HepG2 (cell line): ENCODE results near the gene ZNF524. TPM values are rescaled to one million over a fixed set of nuclear protein-coding genes. Genes with fewer than 3 reads are reported as not detected.
A peak's percentile ranks its signal among the peaks of the same experiment; 100 is the strongest.

Experiments
- EED ChIP-seq: sonication (generic); formaldehyde crosslinking; IDR thresholded peaks from 2 replicates; pipeline ENCODE4 v1.5.0; 2020; ENCODE audit warnings: mild to moderate bottlenecking, missing genetic modification reagents
- FIP1L1 ChIP-seq: fragments of 200-400 bp; formaldehyde crosslinking; IDR thresholded peaks from 2 replicates; pipeline ENCODE4 v1.6.1; 2018; ENCODE audit warnings: low read depth, mild to moderate bottlenecking, low read length, moderate library complexity, borderline replicate concordance; ENCODE audit not compliant: insufficient read depth
- MAX ChIP-seq: IDR thresholded peaks from 2 replicates; pipeline ENCODE4 v1.6.1; 2012; ENCODE audit warnings: inconsistent platforms
- RFX3 ChIP-seq: IDR thresholded peaks from 2 replicates; pipeline ENCODE4 v1.6.1; 2016; ENCODE audit warnings: missing biosample characterization, missing genetic modification reagents
- ZHX2 ChIP-seq, 2 experiments: sonication (generic) in 1 of 2; formaldehyde crosslinking in 1 of 2; IDR thresholded peaks; 2 replicates each; pipeline versions ENCODE4 v1.6.1 to v1.9.0; 2014 to 2022; ENCODE audit warnings: antibody characterized with exemption in 1 of 2, borderline replicate concordance in 1 of 2, inconsistent platforms in 1 of 2, low read depth in 1 of 2, missing genetic modification reagents in 1 of 2
- ZNF318 ChIP-seq: sonication (generic); formaldehyde crosslinking; IDR thresholded peaks from 2 replicates; pipeline ENCODE4 v1.4.0; 2020; ENCODE audit warnings: mild to moderate bottlenecking, missing genetic modification reagents
- ZNF570 ChIP-seq: sonication (generic); formaldehyde crosslinking; IDR thresholded peaks from 2 replicates; pipeline ENCODE4 v1.4.0; 2020; ENCODE audit warnings: mild to moderate bottlenecking, missing genetic modification reagents, borderline replicate concordance
- ZNF687 ChIP-seq: sonication (generic); formaldehyde crosslinking; IDR thresholded peaks from 2 replicates; pipeline ENCODE4 v1.5.1; 2020; ENCODE audit warnings: mild to moderate bottlenecking, missing genetic modification reagents, moderate library complexity
- polyA plus RNA-seq, 8 experiments: library from polyadenylated mRNA; depleted of rRNA in 3 of 8; stranded (reverse) in 7 of 8; unstranded in 1 of 8; fragments of >200 nt; fragmentation: Illumina TruSeq in 4 of 8; extraction: Trizol in 4 of 8; gene quantifications; 2 replicates each; pipeline versions ENCODE4 v1.2.1 to v1.2.3, GENCODE V29; 2011 to 2016; ENCODE audit warnings: low read depth in 4 of 8, missing spikeins in 1 of 8, mixed read lengths in 1 of 8; ENCODE audit not compliant: insufficient read depth in 1 of 8
- total RNA-seq, 5 experiments: library from RNA; depleted of rRNA; stranded (reverse); fragments of >200 nt; fragmentation: Illumina TruSeq; extraction: Trizol; gene quantifications; 2 replicates each; pipeline ENCODE4 v1.2.3, GENCODE V29; 2016; ENCODE audit warnings: low read depth in 1 of 5

The ZNF524 gene
- total and polyA plus RNA-seq, 2 of the 13 experiments (the other 11 are each of a cell fraction or from before 2014, with no cell fraction given) = 3.2 to 4.6 TPM

GRCh38 chr19:55586976-55587668, 13.0 kb upstream of the ZNF524 start (continued):
- TF ChIP-seq ZNF687 (peak; percentile 48), FIP1L1 (0 out of 2 replicates have a peak, but pooled peaks have one; percentile 33), ZHX2 (IDR thresholded peaks at IDR 0.05; ENCODE audit: low read depth) (0 out of 2 replicates have a peak, but pooled peaks have one; percentile 44), ZHX2 (CRISPR knock-in tag; IDR thresholded peaks at IDR 0.05; ENCODE audit: borderline replicate concordance) (no peak), RFX3 (CRISPR knock-in tag) (peak; percentile 92), ZNF318 (peak; percentile 68; the same call in 1 of the 2 replicates), ZNF570 (CRISPR knock-in tag) (no peak), MAX (peak; percentile 34; the same call in 1 of the 2 replicates), EED (CRISPR knock-in tag) (no peak)
